GM18867 (cell line): Measurements from ENCODE around the gene MYEOV.

Source experiments
- ATAC-seq: cut with Tn5 transposase; IDR thresholded peaks from one replicate; pipeline ENCODE4 v1.9.1; 2021; ENCODE audit warnings: mild to moderate bottlenecking, moderate library complexity; ENCODE audit not compliant: unreplicated experiment

The MYEOV gene

DNA sequence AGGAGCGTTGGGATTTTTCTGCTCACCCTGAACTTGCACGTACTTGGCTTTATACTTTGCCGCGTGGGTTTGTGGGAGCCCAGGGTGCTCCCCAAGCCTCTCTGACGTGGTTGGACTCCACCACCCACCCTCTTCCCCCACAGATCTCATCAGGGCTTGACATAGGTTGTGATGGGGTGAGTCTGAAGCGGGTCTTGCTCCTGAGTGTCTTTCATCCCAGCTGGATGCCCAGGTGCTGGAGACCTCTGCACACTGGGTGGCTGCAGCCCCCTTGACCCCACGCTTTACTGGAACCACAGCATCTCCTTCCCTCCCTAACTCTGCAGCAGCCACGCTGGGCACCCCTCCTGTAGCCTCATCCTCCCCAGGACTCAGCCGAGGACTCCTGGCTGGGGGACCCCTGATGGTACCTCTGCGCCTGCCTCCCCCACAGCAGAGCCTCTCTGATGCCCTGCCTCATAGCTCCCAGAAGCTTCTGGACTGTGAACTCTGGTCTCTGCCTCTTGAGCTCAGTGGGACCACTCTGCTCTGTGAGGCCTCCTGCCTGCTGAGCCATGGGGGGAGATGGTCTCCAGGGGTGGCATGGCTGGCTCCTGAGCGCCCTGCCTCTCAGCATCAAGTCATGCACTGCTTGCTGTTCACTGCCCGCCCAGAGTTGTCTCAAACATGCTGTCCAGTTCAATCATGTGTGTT lies 45.2 kb downstream of the MYEOV start:
- no peak for ATAC-seq

DNA sequence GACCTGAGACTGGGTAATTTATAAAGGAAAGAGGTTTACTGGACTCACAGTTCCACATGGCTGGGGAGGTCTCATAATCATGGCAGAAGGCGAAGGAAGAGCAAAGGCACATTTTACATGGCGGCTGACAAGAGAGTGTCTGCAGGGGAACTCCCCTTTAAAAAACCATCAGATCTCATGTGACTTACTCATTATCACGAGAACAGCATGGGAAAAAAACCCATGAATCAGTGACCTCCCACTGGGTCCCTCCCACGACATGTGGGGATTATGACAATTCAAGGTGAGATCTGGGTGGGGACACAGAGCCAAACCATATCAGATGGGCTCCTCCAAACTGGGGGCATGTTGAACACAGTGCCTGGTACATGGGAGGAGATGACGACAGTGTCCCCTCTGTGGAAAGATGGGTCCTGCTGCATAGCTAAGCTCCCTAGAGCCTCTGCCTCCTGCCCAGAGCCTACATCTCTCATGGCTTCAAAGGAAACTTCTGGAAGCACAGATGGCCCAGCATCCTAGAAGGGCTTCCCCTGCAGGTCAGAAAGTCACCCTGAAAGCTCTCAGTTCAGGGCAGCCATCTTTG lies 46.1 kb downstream of the MYEOV start:
- ATAC-seq: no peak

DNA sequence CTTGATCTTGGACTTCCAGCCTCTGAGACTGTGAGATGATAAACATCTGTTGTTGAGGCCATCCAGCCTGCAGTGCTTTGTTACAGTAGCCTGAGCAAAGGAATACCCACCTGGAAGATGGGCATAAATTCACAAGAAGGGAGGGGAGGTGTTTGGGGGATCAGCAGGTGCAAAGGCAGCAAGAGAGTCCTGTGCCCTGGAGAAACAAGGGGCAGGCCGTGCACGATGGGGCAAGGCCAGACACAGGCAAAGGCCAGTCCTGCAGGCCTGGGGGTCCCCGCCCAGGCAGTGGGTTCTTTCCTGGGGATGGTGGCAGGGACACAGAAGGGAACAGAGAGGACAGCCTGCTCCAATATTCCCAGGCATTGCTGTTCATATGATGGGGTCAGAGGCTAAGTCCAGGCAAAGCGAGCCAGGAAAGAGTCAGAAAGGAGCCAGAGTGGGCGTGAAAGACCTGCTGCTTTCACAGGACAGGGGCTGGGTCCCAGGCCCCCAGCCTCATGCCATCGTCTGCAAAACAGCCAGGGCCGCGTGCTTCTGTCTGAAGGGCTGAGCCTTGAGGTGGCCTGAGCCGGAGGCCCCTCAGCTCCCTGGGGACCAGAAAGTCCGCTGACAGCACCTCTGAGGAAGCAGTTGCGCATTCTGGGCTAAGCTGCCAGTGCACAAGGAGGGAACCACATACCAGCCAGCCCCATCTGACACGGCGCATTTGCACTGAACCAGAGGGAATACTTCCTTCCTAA lies 48.8 kb downstream of the MYEOV start:
- no peak for ATAC-seq

DNA sequence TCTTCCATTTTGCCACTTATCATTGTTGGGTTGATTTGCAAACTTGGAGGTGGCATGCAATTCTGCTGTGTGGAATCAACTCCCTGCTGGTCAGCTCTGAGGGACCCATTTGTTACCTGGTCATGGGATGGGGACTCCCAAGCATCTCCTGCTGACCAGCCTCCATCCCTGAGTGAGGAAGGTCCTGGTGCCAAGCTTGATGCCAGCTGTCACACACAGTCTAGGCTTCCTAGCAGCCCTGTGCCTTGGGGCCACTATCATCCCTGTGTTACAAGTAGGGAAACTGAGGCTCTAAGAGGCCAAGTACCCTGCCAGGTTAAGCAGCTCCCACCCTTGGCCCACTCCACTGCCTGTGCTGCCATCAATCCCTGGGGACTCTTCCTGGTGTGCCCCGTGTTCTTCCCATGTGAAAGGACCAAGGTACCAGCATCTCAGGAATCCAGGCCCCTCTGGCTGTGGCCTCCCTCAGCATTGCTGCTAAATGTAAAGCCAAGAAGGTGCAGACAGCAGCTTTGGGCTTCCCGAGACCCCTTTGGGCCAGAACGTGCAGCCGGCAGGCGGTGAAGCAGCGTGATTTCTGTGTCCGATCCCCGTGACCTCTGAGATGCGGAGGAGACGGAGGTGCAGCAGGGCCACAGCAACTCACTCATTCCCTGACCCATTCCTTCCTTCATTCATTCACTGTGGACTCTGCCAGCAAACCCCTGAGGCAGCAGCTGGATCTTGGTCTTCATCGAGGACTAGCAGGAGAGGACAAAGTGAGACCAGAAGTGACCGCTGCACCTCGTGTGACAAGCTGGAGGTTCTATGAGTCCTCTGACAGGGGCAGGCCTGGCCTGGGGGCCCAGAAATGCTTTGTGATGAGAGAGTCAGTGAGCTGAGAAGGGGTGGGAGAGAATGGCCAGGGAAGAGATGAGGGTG lies 49.7 kb downstream of the MYEOV start:
- no peak for ATAC-seq

DNA sequence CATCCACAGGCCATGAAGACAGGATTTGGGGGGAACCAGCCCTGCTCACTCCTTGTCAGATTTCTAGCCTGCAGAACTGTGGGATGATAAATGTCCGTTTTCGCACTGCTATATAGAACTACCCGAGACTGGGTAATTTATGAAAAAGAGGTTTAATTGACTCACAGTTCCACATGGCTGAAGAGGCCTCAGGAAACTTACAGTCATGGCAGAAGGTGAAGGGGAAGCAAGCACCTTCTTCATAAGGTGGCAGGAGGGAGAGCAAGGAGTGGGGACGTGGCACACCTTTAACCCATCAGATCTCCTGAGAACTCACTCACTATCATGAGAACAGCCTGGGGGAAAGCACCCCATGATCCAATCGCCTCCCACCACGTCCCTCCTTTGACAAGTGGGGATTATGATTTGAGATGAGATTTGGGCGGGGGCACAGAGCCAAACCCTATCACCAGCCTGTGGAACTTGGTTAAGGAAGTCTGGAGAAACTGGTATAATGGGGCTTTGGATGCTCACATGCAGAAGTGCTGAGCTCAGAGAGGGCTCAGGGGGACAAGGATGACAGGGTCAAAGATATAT lies 50.7 kb downstream of the MYEOV start:
- no peak for ATAC-seq
